GM12878 (cell line): ENCODE results near the gene CD38. TPM values are rescaled to one million over a fixed set of nuclear protein-coding genes. Genes with fewer than 3 reads are reported as not detected.

Source experiments
- ELK1 ChIP-seq: IDR thresholded peaks from 2 replicates; pipeline ENCODE4 v1.6.1; 2012; ENCODE audit warnings: low read depth, low read length, improper control_type of control experiment
- HDAC6 ChIP-seq: fragments of 200-600 bp; sonication (generic); IDR thresholded peaks from one replicate; pipeline ENCODE4 v1.8.0; 2017; ENCODE audit warnings: antibody characterized with exemption; ENCODE audit not compliant: unreplicated experiment
- HSF1 ChIP-seq: fragments of 150-350 bp; IDR thresholded peaks from 2 replicates; pipeline ENCODE4 v1.6.1; 2014; ENCODE audit warnings: mild to moderate bottlenecking, low read depth, low read length
- IKZF1 ChIP-seq: fragments of 450-650 bp; conservative IDR thresholded peaks from 2 replicates; pipeline ENCODE4 v1.6.1; 2017; ENCODE audit warnings: antibody characterized with exemption, mild to moderate bottlenecking
- NFXL1 ChIP-seq: fragments of 450-650 bp; IDR thresholded peaks from 2 replicates; pipeline ENCODE4 v1.6.1; 2017; ENCODE audit warnings: antibody characterized with exemption, mild to moderate bottlenecking, borderline replicate concordance
- NKRF ChIP-seq: fragments of 450-650 bp; conservative IDR thresholded peaks from 2 replicates; pipeline ENCODE4 v1.6.1; 2017; ENCODE audit warnings: mild to moderate bottlenecking, moderate library complexity
- NRF1 ChIP-seq: conservative IDR thresholded peaks from 2 replicates; pipeline ENCODE4 v1.6.1; 2011; ENCODE audit warnings: mild to moderate bottlenecking, low read depth, low read length, improper control_type of control experiment
- PRDM15 ChIP-seq: fragments of 450-650 bp; formaldehyde crosslinking; IDR thresholded peaks from 2 replicates; pipeline ENCODE4 v1.4.0; 2020; ENCODE audit warnings: mild to moderate bottlenecking, moderate library complexity
- RAD21 ChIP-seq: IDR thresholded peaks from 2 replicates; pipeline ENCODE4 v1.6.1; 2011; ENCODE audit warnings: mild to moderate bottlenecking, low read depth, low read length, moderate library complexity; ENCODE audit not compliant: insufficient read depth
- RAD51 ChIP-seq: fragments of 450-650 bp; IDR thresholded peaks from 2 replicates; pipeline ENCODE4 v1.6.1; 2016; ENCODE audit warnings: moderate library complexity, mild to moderate bottlenecking, inconsistent platforms
- RCOR1 ChIP-seq: conservative IDR thresholded peaks from 2 replicates; pipeline ENCODE4 v1.6.1; 2012; ENCODE audit warnings: low read depth, low read length, improper control_type of control experiment
- SUZ12 ChIP-seq: fragments of 200-600 bp; sonication (generic); IDR thresholded peaks from one replicate; pipeline ENCODE4 v1.6.1; 2018; ENCODE audit warnings: antibody characterized with exemption, mild to moderate bottlenecking; ENCODE audit not compliant: unreplicated experiment
- TARDBP ChIP-seq: IDR thresholded peaks from 2 replicates; pipeline ENCODE4 v1.6.1; 2016; ENCODE audit warnings: borderline replicate concordance
- polyA plus RNA-seq, 11 experiments: library from polyadenylated mRNA; depleted of rRNA in 4 of 11; unstranded in 6 of 11; stranded (reverse) in 5 of 11; fragments of >200 nt; fragmentation: Nextera tagmentation in 4 of 11; fragmentation: Illumina TruSeq in 1 of 11; extraction: Ambion mirVana in 4 of 11; extraction: Trizol in 1 of 11; gene quantifications; 1 replicate in 1 of 11; 2 replicates in 10 of 11; pipeline versions ENCODE4 v1.2.1 to v1.2.3, GENCODE V29; 2011 to 2016; ENCODE audit warnings: inconsistent platforms in 2 of 11, missing spikeins in 2 of 11, low read depth in 1 of 11
- total RNA-seq, 4 experiments: library from RNA; depleted of rRNA in 3 of 4; stranded (reverse); fragments of >200 nt in 3 of 4; fragmentation: Illumina TruSeq in 1 of 4; extraction: Trizol in 1 of 4; gene quantifications; 2 replicates each; pipeline versions ENCODE4 v1.2.1 to v1.2.3, GENCODE V29; 2013 to 2021
- TF ChIP-seq, protein P1 (sequence below): IDR thresholded peaks from 2 replicates; pipeline ENCODE4 v1.6.1; 2012; ENCODE audit warnings: mild to moderate bottlenecking, low read depth, low read length
- TF ChIP-seq, protein P2 (sequence below): fragments of 450-650 bp; IDR thresholded peaks from 2 replicates; pipeline ENCODE4 v1.6.1; 2017; ENCODE audit warnings: low read depth, mild to moderate bottlenecking, moderate library complexity

Gene CD38
- total and polyA plus RNA-seq, 10 of the 15 experiments (the other 5 are each of a cell fraction or from before 2014, with no cell fraction given), result 3.5 to 39.8 (median 12.7) TPM

DNA sequence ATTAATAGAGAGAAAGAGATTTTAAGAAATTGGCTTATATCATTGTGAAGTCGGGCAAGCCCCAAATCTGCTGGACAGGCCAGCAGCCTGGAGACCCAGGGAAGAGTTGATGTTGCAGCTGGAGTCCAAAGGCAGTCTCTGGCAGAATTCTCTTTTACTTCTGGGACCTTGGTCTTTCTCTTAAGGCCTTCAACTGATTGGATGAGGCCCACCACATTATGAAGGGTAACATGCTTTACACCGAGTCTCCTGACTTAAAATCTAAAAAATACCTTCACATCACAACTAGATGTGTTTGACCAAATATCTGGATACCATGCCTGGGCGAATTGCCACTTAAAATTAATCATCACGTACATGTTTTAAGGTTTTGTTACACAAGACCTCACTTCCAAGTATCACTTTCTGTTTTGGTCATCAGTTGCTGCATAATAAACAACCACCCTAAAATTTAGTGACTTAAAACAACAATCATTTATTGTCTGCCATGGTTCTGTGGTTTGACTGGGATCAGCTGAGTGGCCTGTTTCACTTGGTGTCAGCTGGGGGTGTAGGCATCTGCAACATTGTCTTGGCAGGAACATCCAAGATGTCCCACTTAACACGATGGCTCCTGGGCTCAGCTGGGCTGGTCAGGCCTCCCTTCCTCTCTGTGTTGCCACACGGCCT is 3.4 kb downstream of the CD38 start (continued):
- TF ChIP-seq, protein P1, sequence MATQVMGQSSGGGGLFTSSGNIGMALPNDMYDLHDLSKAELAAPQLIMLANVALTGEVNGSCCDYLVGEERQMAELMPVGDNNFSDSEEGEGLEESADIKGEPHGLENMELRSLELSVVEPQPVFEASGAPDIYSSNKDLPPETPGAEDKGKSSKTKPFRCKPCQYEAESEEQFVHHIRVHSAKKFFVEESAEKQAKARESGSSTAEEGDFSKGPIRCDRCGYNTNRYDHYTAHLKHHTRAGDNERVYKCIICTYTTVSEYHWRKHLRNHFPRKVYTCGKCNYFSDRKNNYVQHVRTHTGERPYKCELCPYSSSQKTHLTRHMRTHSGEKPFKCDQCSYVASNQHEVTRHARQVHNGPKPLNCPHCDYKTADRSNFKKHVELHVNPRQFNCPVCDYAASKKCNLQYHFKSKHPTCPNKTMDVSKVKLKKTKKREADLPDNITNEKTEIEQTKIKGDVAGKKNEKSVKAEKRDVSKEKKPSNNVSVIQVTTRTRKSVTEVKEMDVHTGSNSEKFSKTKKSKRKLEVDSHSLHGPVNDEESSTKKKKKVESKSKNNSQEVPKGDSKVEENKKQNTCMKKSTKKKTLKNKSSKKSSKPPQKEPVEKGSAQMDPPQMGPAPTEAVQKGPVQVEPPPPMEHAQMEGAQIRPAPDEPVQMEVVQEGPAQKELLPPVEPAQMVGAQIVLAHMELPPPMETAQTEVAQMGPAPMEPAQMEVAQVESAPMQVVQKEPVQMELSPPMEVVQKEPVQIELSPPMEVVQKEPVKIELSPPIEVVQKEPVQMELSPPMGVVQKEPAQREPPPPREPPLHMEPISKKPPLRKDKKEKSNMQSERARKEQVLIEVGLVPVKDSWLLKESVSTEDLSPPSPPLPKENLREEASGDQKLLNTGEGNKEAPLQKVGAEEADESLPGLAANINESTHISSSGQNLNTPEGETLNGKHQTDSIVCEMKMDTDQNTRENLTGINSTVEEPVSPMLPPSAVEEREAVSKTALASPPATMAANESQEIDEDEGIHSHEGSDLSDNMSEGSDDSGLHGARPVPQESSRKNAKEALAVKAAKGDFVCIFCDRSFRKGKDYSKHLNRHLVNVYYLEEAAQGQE, result no peak
- TF ChIP-seq PRDM15 (CRISPR knock-in tag), result no peak
- TF ChIP-seq RAD51, result peak; percentile 59; the same call in 1 of the 2 replicates
- no peak for TF ChIP-seq RCOR1
- TF ChIP-seq NKRF, result no peak
- no peak for TF ChIP-seq HSF1
- no peak for TF ChIP-seq ELK1
- no peak for TF ChIP-seq TARDBP
- TF ChIP-seq SUZ12, result no peak
- TF ChIP-seq, protein P2, sequence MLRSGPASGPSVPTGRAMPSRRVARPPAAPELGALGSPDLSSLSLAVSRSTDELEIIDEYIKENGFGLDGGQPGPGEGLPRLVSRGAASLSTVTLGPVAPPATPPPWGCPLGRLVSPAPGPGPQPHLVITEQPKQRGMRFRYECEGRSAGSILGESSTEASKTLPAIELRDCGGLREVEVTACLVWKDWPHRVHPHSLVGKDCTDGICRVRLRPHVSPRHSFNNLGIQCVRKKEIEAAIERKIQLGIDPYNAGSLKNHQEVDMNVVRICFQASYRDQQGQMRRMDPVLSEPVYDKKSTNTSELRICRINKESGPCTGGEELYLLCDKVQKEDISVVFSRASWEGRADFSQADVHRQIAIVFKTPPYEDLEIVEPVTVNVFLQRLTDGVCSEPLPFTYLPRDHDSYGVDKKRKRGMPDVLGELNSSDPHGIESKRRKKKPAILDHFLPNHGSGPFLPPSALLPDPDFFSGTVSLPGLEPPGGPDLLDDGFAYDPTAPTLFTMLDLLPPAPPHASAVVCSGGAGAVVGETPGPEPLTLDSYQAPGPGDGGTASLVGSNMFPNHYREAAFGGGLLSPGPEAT, result peak; percentile 66; the same call in 1 of the 2 replicates
- TF ChIP-seq IKZF1, result peak; percentile 74
- no peak for TF ChIP-seq RAD21
- TF ChIP-seq NRF1, result no peak
- no peak for TF ChIP-seq HDAC6
- TF ChIP-seq NFXL1, result no peak
